ENCODE measurements around the gene CNOT6. TPM values are rescaled to one million over a fixed set of nuclear protein-coding genes. Genes with fewer than 3 reads are reported as not detected.
A peak's percentile ranks its signal among the peaks of the same experiment; 100 is the strongest.
"Not testable (repeated sequence)": the region's sequence is repeated elsewhere in the genome, so short reads cannot be mapped to it uniquely, and the experiment has no call there.

CNOT6 gene
- polyA plus RNA-seq (ENCODE audit: insufficient read length): 23.8 TPM

- DNase-seq: peak; percentile 98
Observed at GRCh38 chr5:180494060-180494509, at the start of gene CNOT6. TSS of gene CNOT6 (plus strand) at chr5:180494379. CDS start at chr5:180529277, 34,898 bp downstream.

- peak; percentile 7 for DNase-seq
Observed at GRCh38 chr5:180454752-180455151, 39.4 kb upstream of the CNOT6 start.

GRCh38 chr5:180455872-180456271, 38.3 kb upstream of the CNOT6 start:
- no peak for DNase-seq

DNA sequence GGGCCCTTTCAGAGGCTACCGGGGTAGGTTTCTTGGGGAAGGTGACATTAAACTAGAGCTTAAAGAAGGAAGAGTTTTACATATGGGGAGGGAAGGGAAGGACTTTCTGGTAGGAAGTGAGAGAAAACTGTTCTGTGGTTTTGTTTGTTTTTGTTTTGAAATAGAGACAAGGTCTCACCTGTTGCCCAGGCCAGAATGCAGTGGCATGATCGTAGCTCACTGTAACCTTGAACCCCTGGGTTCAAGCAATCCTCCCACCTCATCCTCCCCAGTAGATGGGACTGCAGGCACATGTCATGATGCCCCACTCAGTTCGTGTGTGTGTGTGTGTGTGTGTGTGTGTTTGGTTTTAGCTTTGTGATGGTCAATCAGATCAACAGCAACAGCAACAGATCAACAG, 37.4 kb upstream of the CNOT6 start:
- no peak for DNase-seq

GRCh38 chr5:180458852-180459673, 35.1 kb upstream of the CNOT6 start:
- not testable (repeated sequence) for DNase-seq

DNA sequence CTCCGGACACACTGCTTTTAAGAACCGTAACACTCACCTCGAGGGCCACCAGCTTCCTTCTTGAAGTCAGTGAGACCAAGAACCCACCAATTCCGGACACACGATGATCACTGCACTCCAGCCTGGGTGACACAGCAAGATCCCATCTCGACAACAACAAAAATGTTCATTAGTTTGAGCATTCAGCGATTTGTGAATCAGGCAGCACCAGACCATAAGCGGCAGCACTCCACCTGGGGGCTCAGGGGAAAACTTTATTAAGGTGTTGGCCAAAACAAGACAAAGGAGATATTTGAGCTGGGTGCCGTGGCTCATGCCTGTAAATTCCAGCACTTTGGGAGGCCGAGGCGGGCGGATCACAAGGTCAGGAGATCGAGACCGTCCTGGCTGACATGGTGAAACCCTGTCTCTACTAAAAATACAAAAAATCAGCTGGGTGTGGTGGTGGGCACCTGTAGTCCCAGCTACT, 34.5 kb upstream of the CNOT6 start:
- DNase-seq: not testable (repeated sequence)

GRCh38 chr5:180460834-180461233, 33.3 kb upstream of the CNOT6 start:
- no peak for DNase-seq

- DNase-seq: no peak
Observed at GRCh38 chr5:180461303-180461702, 32.9 kb upstream of the CNOT6 start.

DNA sequence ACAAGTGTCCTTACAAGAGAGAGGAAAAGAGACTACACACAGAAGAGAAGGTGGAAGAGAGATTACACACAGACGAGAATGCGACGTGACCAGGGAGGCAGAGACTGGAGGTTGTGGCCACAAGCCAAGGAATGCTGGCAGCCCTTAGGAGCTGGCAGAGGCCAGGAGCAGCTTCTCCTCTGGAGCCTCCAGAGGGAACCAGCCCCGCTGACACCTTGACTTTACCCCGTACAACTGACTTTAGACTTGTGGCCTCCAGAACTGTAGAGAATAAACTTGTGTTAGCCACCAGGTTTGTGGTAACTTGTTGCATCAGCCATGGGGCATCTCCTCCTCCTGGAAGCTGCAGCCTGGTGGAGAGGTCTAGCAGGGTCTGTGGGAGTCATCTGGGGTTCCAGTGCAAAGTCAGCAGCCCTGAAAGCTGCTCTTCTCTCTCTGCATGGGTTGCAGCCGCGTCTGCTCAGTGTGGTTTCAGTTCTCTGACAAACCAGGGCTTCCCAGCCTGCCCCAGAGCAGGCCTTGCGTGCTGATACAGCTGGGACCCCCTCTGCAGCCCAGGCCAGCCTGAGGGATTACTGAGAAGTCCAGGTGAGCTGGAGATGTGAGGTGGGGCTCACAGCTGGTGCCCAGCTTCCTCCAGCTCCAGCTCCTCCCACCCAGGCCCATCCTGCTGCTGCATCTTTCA, 30.8 kb upstream of the CNOT6 start:
- no peak for DNase-seq

- no peak for DNase-seq
Observed at GRCh38 chr5:180463916-180464602, 30.1 kb upstream of the CNOT6 start.

DNA sequence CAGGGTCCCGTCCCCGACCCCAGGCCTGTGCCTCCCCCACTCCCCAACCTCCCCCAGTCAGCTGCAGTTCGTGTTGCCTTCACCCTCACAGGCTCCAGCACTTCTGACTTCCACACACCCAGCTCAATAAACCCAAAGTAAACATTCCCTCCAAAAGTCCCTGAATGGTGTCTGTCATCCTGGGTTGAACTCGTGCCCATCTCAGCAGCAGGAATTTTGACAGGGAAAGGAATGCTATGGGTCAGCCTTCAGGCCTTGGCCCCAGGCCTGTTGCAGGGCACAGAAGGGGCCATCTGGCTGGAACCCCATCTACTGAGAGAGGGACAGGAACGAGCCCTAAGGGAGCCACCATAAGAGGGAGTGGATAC, 29.6 kb upstream of the CNOT6 start:
- DNase-seq: no peak

DNA sequence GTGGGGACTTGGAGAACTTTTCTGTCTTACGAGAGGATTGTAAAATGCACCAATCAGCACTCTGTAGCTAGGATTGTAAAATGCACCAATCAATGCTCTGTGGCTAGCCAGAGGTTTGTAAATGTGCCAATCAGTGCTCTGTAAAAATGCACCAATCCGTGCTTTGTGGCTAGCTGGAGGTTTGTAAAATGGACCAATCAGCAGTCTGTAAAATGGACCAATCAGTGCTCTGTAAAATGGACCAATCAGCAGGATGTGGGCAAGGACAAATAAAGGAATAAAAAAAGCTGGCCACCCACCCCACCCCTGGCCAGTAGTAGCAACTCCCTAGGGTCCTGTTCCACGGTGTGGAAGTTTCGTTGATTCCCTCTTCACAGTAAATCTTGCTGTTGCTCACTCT, 29.1 kb upstream of the CNOT6 start:
- not testable (repeated sequence) for DNase-seq

DNA sequence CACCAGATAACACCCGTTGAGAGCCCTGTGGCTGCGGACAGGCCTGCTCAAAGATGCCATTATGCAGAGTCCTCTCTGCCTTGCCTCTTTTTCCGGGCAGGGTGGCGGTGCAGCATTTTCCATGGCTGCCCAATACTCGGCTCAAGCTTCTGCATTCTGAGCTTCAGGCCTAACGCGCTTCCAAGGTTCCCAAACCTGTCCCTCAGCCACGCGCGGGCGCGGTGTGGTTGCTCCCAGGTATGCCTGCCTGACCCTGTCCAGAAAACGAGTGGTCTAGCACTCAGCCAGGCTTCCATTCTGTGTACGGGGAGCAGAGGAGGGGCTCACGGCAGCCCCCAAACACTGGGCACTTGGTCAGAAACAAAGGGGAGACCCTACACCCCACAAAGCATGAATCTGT, 27.9 kb upstream of the CNOT6 start:
- no peak for DNase-seq

DNA sequence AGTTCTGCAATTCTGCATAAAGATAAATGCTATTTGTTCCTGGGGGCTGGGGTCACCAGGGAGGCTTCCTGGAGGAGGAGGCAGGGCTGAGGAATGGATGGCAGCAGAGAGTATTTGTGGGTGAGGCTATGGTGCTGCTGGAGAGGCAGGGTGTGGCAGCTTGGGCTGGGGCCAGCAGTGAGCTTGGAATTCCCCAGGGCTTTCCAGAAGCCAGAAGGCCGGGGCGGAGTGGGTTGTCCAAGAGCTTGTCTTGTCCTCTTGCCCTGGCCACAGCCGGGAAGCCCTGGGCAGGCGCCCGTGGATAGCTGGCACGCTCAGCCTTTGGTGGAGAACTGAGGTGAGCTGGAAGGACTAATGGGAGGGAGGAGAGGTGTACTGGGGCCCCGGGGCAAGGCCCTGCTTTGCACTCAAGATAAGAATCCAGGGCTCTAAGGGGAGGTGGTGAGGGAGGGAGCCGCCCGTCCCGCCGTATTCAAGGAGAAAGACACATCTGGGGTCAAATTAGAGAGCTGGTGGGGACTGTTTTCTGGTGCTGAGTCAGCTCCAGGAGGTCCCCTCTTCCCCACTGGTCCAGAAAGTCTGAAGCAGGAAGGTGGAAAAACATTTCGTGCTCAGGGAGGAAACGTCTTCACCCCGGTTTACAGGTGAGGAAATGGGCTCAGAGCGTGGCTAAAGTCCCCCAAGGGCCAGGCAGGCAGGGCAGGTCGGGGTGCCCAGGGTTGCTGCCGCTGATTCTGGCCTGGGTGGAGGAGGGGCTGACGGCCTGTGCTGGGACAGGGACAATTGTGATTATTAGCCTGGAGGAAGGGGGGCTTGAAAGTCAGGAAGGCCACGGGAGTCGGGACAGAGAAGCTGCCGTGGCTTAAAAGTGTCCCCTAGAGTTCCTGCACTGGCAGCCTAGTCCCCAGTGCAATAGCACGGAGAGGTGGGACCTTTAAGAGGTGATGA, 26.9 kb upstream of the CNOT6 start:
- DNase-seq: no peak

GRCh38 chr5:180467989-180468731, 26.0 kb upstream of the CNOT6 start:
- no peak for DNase-seq

DNA sequence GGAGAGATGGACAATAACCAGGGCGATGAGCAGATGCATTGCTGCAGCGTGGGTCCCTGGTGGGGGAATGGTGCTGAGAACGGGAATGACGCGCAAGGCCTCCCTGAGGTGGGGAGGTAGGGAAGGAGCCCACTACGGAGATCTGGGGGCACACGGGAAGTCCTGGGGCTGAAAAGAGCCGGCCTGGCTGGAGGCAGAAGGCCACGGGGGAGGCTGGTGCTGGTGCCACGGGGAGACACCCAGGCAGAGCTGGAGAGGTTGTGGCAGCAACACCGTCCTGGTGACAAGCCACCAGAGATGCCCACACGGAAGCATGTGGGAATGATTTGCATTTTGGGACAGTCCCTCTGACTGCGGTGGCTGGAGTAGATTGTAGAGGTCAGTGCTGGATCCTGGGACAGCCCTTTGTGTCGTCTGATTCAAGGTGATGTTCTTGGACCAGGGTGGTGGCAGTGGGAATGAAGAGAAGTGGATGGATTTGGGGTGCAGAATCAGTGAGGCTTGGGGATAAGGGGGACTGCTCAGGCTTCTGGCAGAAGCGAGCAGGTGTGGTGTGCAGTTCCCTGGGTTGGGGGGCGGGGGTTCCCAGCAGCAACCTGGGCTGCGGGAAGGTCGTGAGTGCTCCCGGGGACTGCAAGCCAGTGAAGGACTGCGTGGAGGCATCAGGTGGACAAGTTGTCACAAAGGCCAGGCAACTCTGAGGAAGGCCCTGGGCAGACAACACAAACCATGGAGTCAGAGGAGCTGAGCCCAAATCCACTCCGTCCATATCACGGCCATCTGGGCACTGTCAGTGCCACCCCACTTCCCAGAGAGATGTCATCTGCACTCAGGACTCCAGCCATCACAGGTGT, 25.2 kb upstream of the CNOT6 start:
- no peak for DNase-seq

GRCh38 chr5:180469586-180469865, 24.7 kb upstream of the CNOT6 start:
- no peak for DNase-seq

- DNase-seq: no peak
Observed at GRCh38 chr5:180469866-180470265, 24.3 kb upstream of the CNOT6 start.

DNA sequence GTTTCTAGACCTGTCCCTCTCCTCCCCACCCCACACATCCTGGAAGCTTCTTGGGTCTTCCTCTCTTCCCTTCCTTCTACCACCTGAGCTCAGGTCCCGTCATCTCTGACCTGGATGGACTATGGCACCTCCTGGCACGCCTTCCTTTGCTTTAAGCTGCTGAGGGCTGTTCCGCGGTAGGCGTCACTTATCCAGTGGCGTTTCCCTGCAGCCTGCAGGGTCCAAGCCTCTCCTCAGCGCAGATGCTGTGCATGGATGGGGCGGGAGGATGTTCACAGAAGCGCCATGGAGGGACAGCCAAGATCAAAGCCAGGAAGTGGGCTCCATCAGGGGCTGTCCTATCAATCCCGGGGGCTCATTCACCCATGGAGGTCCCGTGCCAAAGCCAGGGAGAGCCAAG, 23.8 kb upstream of the CNOT6 start:
- DNase-seq: no peak

GRCh38 chr5:180470966-180471582, 23.1 kb upstream of the CNOT6 start:
- DNase-seq: peak; percentile 76

All from hindlimb muscle (tissue), 1 donor.